CD14-positive monocyte (primary cell): ENCODE data around the gene PLXNA1. TPM values are rescaled to one million over a fixed set of nuclear protein-coding genes. Genes with fewer than 3 reads are reported as not detected.

Experiments used
- DNase-seq, 3 donors: peaks; one replicate each; pipeline ENCODE4 v3.0.0-alpha.2; 2011 to 2022
- H2AFZ ChIP-seq: 2 replicates; pipeline ENCODE4 v1.6.0; 2012; ENCODE audit warnings: mild to moderate bottlenecking, low read depth, low read length, inconsistent platforms; ENCODE audit not compliant: insufficient read depth, poor library complexity, severe bottlenecking
- H3K27ac ChIP-seq, 2 donors: 1 replicate in 1 of 2; 2 replicates in 1 of 2; pipeline ENCODE4 v1.5.1; 2012 to 2013; ENCODE audit warnings: low read length in 2 of 2, control low read depth in 1 of 2, inconsistent platforms in 1 of 2, low read depth in 1 of 2, mild to moderate bottlenecking in 1 of 2
- H3K27me3 ChIP-seq, 2 donors: one replicate each; pipeline versions ENCODE4 v1.6.0 to v1.6.1; 2011 to 2013; ENCODE audit warnings: low read length in 2 of 2; ENCODE audit not compliant: control insufficient read depth in 2 of 2, insufficient read depth in 2 of 2
- H3K36me3 ChIP-seq, 2 donors: replicated peaks in 1 of 2; 1 replicate in 1 of 2; 2 replicates in 1 of 2; pipeline versions ENCODE4 v1.5.1 to v1.6.1; 2012 to 2013; ENCODE audit warnings: low read length in 2 of 2, control low read depth in 1 of 2, inconsistent platforms in 1 of 2, mild to moderate bottlenecking in 1 of 2; ENCODE audit not compliant: insufficient read depth in 2 of 2, control insufficient read depth in 1 of 2
- H3K4me1 ChIP-seq, 2 donors: 1 replicate in 1 of 2; 2 replicates in 1 of 2; pipeline versions ENCODE4 v1.5.1 to v1.6.1; 2012 to 2013; ENCODE audit warnings: low read length in 2 of 2, control low read depth in 1 of 2, inconsistent platforms in 1 of 2, mild to moderate bottlenecking in 1 of 2, moderate library complexity in 1 of 2; ENCODE audit not compliant: insufficient read depth in 2 of 2, control insufficient read depth in 1 of 2
- H3K4me2 ChIP-seq: replicated peaks from 2 replicates; pipeline ENCODE3; 2012; ENCODE audit warnings: low read length, moderate library complexity, mild to moderate bottlenecking; ENCODE audit not compliant: poor library complexity, severe bottlenecking; ENCODE audit errors: extremely low read depth
- H3K4me3 ChIP-seq, 3 experiments: fragments of 200-600 bp in 1 of 3; sonication (generic) in 1 of 3; replicated peaks in 1 of 3; 1 replicate in 2 of 3; 2 replicates in 1 of 3; pipeline ENCODE4 v1.5.1; 2011 to 2013; ENCODE audit warnings: low read length in 3 of 3, mild to moderate bottlenecking in 3 of 3, control low read depth in 2 of 3, low read depth in 2 of 3, inconsistent platforms in 1 of 3, moderate library complexity in 1 of 3
- H3K79me2 ChIP-seq: 2 replicates; pipeline ENCODE4 v1.6.0; 2012; ENCODE audit warnings: mild to moderate bottlenecking, control low read depth, inconsistent platforms, low read length, moderate library complexity; ENCODE audit not compliant: insufficient read depth
- H3K9ac ChIP-seq: 2 replicates; pipeline ENCODE4 v1.6.0; 2017; ENCODE audit warnings: low read length, mild to moderate bottlenecking; ENCODE audit not compliant: insufficient read depth, poor library complexity, severe bottlenecking
- H3K9me3 ChIP-seq, 2 donors: replicated peaks in 1 of 2; 1 replicate in 1 of 2; 2 replicates in 1 of 2; pipeline versions ENCODE4 v1.5.1 to v1.6.1; 2012 to 2013; ENCODE audit warnings: low read length in 2 of 2, control low read depth in 1 of 2; ENCODE audit not compliant: control insufficient read depth in 1 of 2, insufficient read depth in 1 of 2
- H4K20me1 ChIP-seq: 2 replicates; pipeline ENCODE4 v1.6.0; 2012; ENCODE audit warnings: mild to moderate bottlenecking, low read length, control low read depth, moderate library complexity; ENCODE audit not compliant: insufficient read depth
- H3K27ac Mint-ChIP-seq, 7 donors: one replicate each; pipeline ENCODE4 v1.8.0; 2020; ENCODE audit warnings: mild to moderate bottlenecking in 7 of 7, mixed read lengths in 7 of 7, moderate library complexity in 6 of 7, inconsistent platforms in 2 of 7
- H3K27me3 Mint-ChIP-seq, 3 donors: one replicate each; pipeline ENCODE4 v1.8.0; 2021 to 2022; ENCODE audit warnings: low read depth in 3 of 3, mild to moderate bottlenecking in 3 of 3, mixed read lengths in 3 of 3, moderate library complexity in 3 of 3, inconsistent platforms in 1 of 3
- H3K36me3 Mint-ChIP-seq, 2 donors: one replicate each; pipeline ENCODE4 v1.8.0; 2020; ENCODE audit warnings: mixed read lengths in 2 of 2, inconsistent platforms in 1 of 2, mild to moderate bottlenecking in 1 of 2
- H3K4me1 Mint-ChIP-seq: one replicate; pipeline ENCODE4 v1.8.0; 2020; ENCODE audit warnings: mild to moderate bottlenecking, mixed read lengths
- H3K4me3 Mint-ChIP-seq, 2 donors: one replicate each; pipeline ENCODE4 v1.8.0; 2020; ENCODE audit warnings: mild to moderate bottlenecking in 2 of 2, mixed read lengths in 2 of 2, moderate library complexity in 1 of 2
- H3K9me3 Mint-ChIP-seq, 7 donors: one replicate each; pipeline ENCODE4 v1.8.0; 2020 to 2022; ENCODE audit warnings: mixed read lengths in 7 of 7, mild to moderate bottlenecking in 6 of 7, moderate library complexity in 6 of 7, inconsistent platforms in 2 of 7
- WGBS: methylation state at CpG from one replicate; pipeline ENCODE4 v1.1.5; 2013; ENCODE audit warnings: missing lambda C conversion rate; ENCODE audit not compliant: insufficient coverage; 5-methylcytosine and 5-hydroxymethylcytosine counted together
- intact Hi-C, 2 donors: fragments of 100-400 bp; cut with micrococcal nuclease; formaldehyde crosslinking; loops; one replicate each; pipeline versions ENCODE4 v1.15.0 to v1.15.1; 2023
- polyA plus RNA-seq, 3 donors: library from polyadenylated mRNA; depleted of rRNA in 1 of 3; unstranded in 2 of 3; stranded (reverse) in 1 of 3; fragments of 300-500 nt in 2 of 3; fragments of >200 nt in 1 of 3; fragmentation: Illumina TruSeq in 2 of 3; gene quantifications; 1 replicate in 2 of 3; 2 replicates in 1 of 3; pipeline ENCODE4 v1.2.3, GENCODE V29; 2012 to 2021
- TF ChIP-seq, protein P1 (sequence below): fragments of 200-600 bp; IDR thresholded peaks from one replicate; pipeline ENCODE4 v1.8.0; 2022; ENCODE audit warnings: antibody characterized with exemption, mild to moderate bottlenecking

PLXNA1 gene
- polyA plus RNA-seq, 3 donors: 2.7 TPM; not detected in 2

- no peaks in the 10 kb centered on the region for H3K4me1 Mint-ChIP-seq
- Histone ChIP-seq H3K79me2 (no peaks in the 10 kb centered on the region), H4K20me1 (no peaks in the 10 kb centered on the region), H3K4me2 (no peak overlapping the region), H3K4me3 (no peak overlapping the region), H3K27me3 (peaks cover 40 to 61% of the 10 kb centered on the region in 2 donors), H3K36me3 (no peaks in the 10 kb centered on the region), H3K9me3 (no peaks in the 10 kb centered on the region), H2AFZ (no peak overlapping the region), H3K9ac (no peak overlapping the region), H3K27ac (no peak overlapping the region), H3K4me1 (no peaks in the 10 kb centered on the region)
- H3K9me3 Mint-ChIP-seq: peaks cover 0 to 3% (median 0%) of the 10 kb centered on the region in 7 donors
- no peak overlapping the region for H3K4me3 Mint-ChIP-seq
- H3K36me3 Mint-ChIP-seq: no peaks in the 10 kb centered on the region
- intact Hi-C loops: no loop called here
- H3K27ac Mint-ChIP-seq: peak overlapping the region in 1 of 7 donors; percentile 36
- peaks cover 30 to 85% (median 59%) of the 10 kb centered on the region in 3 donors for H3K27me3 Mint-ChIP-seq
- TF ChIP-seq, protein P1, sequence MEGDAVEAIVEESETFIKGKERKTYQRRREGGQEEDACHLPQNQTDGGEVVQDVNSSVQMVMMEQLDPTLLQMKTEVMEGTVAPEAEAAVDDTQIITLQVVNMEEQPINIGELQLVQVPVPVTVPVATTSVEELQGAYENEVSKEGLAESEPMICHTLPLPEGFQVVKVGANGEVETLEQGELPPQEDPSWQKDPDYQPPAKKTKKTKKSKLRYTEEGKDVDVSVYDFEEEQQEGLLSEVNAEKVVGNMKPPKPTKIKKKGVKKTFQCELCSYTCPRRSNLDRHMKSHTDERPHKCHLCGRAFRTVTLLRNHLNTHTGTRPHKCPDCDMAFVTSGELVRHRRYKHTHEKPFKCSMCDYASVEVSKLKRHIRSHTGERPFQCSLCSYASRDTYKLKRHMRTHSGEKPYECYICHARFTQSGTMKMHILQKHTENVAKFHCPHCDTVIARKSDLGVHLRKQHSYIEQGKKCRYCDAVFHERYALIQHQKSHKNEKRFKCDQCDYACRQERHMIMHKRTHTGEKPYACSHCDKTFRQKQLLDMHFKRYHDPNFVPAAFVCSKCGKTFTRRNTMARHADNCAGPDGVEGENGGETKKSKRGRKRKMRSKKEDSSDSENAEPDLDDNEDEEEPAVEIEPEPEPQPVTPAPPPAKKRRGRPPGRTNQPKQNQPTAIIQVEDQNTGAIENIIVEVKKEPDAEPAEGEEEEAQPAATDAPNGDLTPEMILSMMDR: no peak
- DNase-seq: no peak
- WGBS: 95% methylated on average over 5 of the region's 5 CpGs
Observed at GRCh38 chr3:126941721-126942270, 41.1 kb upstream of the PLXNA1 start.

GRCh38 chr3:126944089-126944965, 38.6 kb upstream of the PLXNA1 start:
- no peaks in the 10 kb centered on the region for H4K20me1 ChIP-seq
- Mint-ChIP-seq H3K9me3 (peaks cover 0 to 3% (median 0%) of the 10 kb centered on the region in 7 donors), H3K4me3 (peak overlapping the region in 1 of 2 donors; percentile 31), H3K36me3 (no peaks in the 10 kb centered on the region), H3K27me3 (peaks cover 18 to 78% (median 61%) of the 10 kb centered on the region in 3 donors), H3K4me1 (peaks cover 12% of the 10 kb centered on the region), H3K27ac (no peak overlapping the region)
- H3K9me3 ChIP-seq: no peaks in the 10 kb centered on the region
- WGBS: 92% methylated on average over 9 of the region's 12 CpGs
- no peaks in the 10 kb centered on the region for H3K79me2 ChIP-seq
- H3K4me2 ChIP-seq: no peak overlapping the region
- H3K4me3 ChIP-seq: no peak overlapping the region
- no peak overlapping the region for H3K27ac ChIP-seq
- H3K4me1 ChIP-seq: peaks cover 7 to 15% of the 10 kb centered on the region in 2 donors
- TF ChIP-seq, protein P1: no peak
- no peak overlapping the region for H3K9ac ChIP-seq
- no peak overlapping the region for H2AFZ ChIP-seq
- DNase-seq: no peak
- intact Hi-C loops: no loop called here
- H3K36me3 ChIP-seq: no peaks in the 10 kb centered on the region
- H3K27me3 ChIP-seq: peaks cover 16 to 36% of the 10 kb centered on the region in 2 donors
